Measurements from ENCODE around the gene INO80. TPM values are rescaled to one million over a fixed set of nuclear protein-coding genes. Genes with fewer than 3 reads are reported as not detected.
A peak's percentile ranks its signal among the peaks of the same experiment; 100 is the strongest.

The INO80 gene
- total RNA-seq, 3 donors from 2014 or later: 27.2 to 47.7 (median 42.3) TPM

DNA sequence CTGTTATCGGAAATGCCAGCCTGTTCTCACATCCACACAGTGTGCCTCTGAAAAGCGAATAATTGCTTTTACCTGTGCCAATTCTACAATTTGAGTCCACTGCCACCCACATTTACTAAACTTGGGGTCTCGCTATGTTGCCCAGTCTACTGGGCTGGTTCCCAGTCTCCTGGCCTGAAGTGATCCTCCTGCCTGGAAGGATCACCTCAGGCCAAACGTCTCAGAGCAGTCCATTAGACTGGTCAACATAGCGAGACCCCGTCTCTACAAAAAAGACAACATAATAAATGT, 827 bp upstream of the INO80 start:
- Histone ChIP-seq H3K27ac (peak overlapping the region; percentile 100), H3K36me3 (no peaks in the 10 kb centered on the region), H3K9me3 (no peaks in the 10 kb centered on the region), H3K27me3 (no peaks in the 10 kb centered on the region), H3K4me1 (no peaks in the 10 kb centered on the region), H3K4me3 (peak overlapping the region; percentile 91 to 95 (median 95))
- no peak for TF ChIP-seq POLR2A (IDR thresholded peaks at IDR 0.05)
- no peak for TF ChIP-seq POLR2AphosphoS5 (IDR thresholded peaks at IDR 0.05)
- TF ChIP-seq, protein P1, sequence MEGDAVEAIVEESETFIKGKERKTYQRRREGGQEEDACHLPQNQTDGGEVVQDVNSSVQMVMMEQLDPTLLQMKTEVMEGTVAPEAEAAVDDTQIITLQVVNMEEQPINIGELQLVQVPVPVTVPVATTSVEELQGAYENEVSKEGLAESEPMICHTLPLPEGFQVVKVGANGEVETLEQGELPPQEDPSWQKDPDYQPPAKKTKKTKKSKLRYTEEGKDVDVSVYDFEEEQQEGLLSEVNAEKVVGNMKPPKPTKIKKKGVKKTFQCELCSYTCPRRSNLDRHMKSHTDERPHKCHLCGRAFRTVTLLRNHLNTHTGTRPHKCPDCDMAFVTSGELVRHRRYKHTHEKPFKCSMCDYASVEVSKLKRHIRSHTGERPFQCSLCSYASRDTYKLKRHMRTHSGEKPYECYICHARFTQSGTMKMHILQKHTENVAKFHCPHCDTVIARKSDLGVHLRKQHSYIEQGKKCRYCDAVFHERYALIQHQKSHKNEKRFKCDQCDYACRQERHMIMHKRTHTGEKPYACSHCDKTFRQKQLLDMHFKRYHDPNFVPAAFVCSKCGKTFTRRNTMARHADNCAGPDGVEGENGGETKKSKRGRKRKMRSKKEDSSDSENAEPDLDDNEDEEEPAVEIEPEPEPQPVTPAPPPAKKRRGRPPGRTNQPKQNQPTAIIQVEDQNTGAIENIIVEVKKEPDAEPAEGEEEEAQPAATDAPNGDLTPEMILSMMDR (IDR thresholded peaks at IDR 0.05): no peak
- no peak for DNase-seq (ENCODE audit: low spot score in 2 of 2)
- intact Hi-C loops (cut with DNase I; ENCODE audit: low total_unique reads): no loop called here

DNA sequence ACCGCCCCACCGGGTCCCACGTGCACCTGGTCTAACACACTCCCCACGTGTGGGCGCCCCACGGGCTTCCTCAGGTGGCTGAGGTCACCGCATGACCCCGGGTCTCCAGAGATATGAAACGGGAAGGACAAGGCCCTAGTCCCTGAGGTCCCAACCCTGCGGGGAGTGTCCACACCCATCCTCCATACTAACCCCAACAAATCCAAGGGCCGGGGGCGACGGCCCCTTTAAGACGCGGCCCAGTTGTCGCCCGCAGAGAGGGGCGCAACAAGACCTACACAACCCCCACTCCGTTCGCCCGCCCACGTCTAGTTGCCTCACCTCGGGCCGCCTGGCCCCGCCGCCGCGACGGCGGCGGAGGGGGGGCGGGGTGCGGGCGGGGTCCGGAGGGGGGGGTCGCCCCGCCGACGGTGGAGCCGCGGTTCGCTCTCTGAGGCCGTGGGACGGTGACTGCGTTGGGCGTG, 396 bp downstream of the INO80 start:
- TF ChIP-seq POLR2AphosphoS5 (IDR thresholded peaks at IDR 0.05) (no peak), POLR2A (IDR thresholded peaks at IDR 0.05) (no peak)
- TF ChIP-seq, protein P1 (IDR thresholded peaks at IDR 0.05): no peak
- Histone ChIP-seq H3K27ac (peak overlapping the region; percentile 100), H3K36me3 (no peaks in the 10 kb centered on the region), H3K9me3 (no peaks in the 10 kb centered on the region), H3K27me3 (no peaks in the 10 kb centered on the region), H3K4me1 (no peaks in the 10 kb centered on the region), H3K4me3 (peak overlapping the region; percentile 91 to 95 (median 95))
- intact Hi-C loops (cut with DNase I; ENCODE audit: low total_unique reads): no loop called here
- DNase-seq (ENCODE audit: low spot score in 2 of 2): peak; percentile 51 to 62

GRCh38 chr15:41115161-41115651, 874 bp downstream of the INO80 start:
- no peak for DNase-seq (ENCODE audit: low spot score in 2 of 2)
- Histone ChIP-seq H3K9me3 (no peaks in the 10 kb centered on the region), H3K4me1 (no peaks in the 10 kb centered on the region), H3K27ac (peak overlapping the region; percentile 100), H3K36me3 (no peaks in the 10 kb centered on the region), H3K27me3 (no peaks in the 10 kb centered on the region), H3K4me3 (peak overlapping the region; percentile 91 to 95 (median 95))
- intact Hi-C loops (cut with DNase I; ENCODE audit: low total_unique reads): no loop called here
- TF ChIP-seq, protein P1 (IDR thresholded peaks at IDR 0.05): no peak
- TF ChIP-seq POLR2A (IDR thresholded peaks at IDR 0.05) (no peak), POLR2AphosphoS5 (IDR thresholded peaks at IDR 0.05) (no peak)

GRCh38 chr15:41106947-41107346, 9.1 kb downstream of the INO80 start:
- H3K4me1 ChIP-seq: no peaks in the 10 kb centered on the region
- no peak for TF ChIP-seq POLR2AphosphoS5 (IDR thresholded peaks at IDR 0.05)
- TF ChIP-seq, protein P1 (IDR thresholded peaks at IDR 0.05): no peak
- TF ChIP-seq POLR2A (IDR thresholded peaks at IDR 0.05): no peak

GRCh38 chr15:41105348-41106334, 10.4 kb downstream of the INO80 start:
- Histone ChIP-seq H3K27me3 (no peaks in the 10 kb centered on the region), H3K4me3 (no peak overlapping the region), H3K4me1 (no peaks in the 10 kb centered on the region), H3K9me3 (no peaks in the 10 kb centered on the region), H3K27ac (no peak overlapping the region), H3K36me3 (no peaks in the 10 kb centered on the region)
- DNase-seq (ENCODE audit: low spot score in 2 of 2): no peak
- intact Hi-C loops (cut with DNase I; ENCODE audit: low total_unique reads): no loop called here
- TF ChIP-seq POLR2AphosphoS5 (IDR thresholded peaks at IDR 0.05) (no peak), POLR2A (IDR thresholded peaks at IDR 0.05) (no peak)
- TF ChIP-seq, protein P1 (IDR thresholded peaks at IDR 0.05): no peak

More at GRCh38 chr15:41106947-41107346, 9.1 kb downstream of the INO80 start:
- H3K4me3 ChIP-seq: no peak overlapping the region
- H3K27me3 ChIP-seq: no peaks in the 10 kb centered on the region
- intact Hi-C loops (cut with DNase I; ENCODE audit: low total_unique reads): no loop called here
- no peaks in the 10 kb centered on the region for H3K36me3 ChIP-seq
- DNase-seq (ENCODE audit: low spot score in 2 of 2): no peak
- no peak overlapping the region for H3K27ac ChIP-seq
- no peaks in the 10 kb centered on the region for H3K9me3 ChIP-seq

Measured in breast epithelium (tissue), 4 donors.